Gastroesophageal sphincter (tissue), 4 donors: ENCODE measurements around the gene NOXO1. TPM values are rescaled to one million over a fixed set of nuclear protein-coding genes. Genes with fewer than 3 reads are reported as not detected.

Experiments
- ATAC-seq: fragments of 150-250 bp; one replicate; pipeline ENCODE4 v1.9.1; 2016; ENCODE audit warnings: mild to moderate bottlenecking, moderate library complexity
- H3K27ac ChIP-seq, 4 donors: fragments of 200-600 bp; sonication (generic) in 3 of 4; 1 replicate in 3 of 4; 2 replicates in 1 of 4; pipeline ENCODE4 v1.5.1; 2016 to 2019
- H3K27me3 ChIP-seq: fragments of 200-600 bp; sonication (generic); one replicate; pipeline ENCODE4 v1.5.1; 2019
- H3K36me3 ChIP-seq, 2 donors: fragments of 200-600 bp; sonication (generic); one replicate each; pipeline ENCODE4 v1.5.1; 2019; ENCODE audit warnings: control low read depth in 1 of 2
- H3K4me1 ChIP-seq, 3 donors: fragments of 200-600 bp; sonication (generic); 1 replicate in 2 of 3; 2 replicates in 1 of 3; pipeline ENCODE4 v1.5.1; 2016 to 2019; ENCODE audit warnings: control low read depth in 2 of 3
- H3K4me3 ChIP-seq, 2 donors: fragments of 200-600 bp; sonication (generic); one replicate each; pipeline ENCODE4 v1.5.1; 2019; ENCODE audit warnings: mild to moderate bottlenecking in 1 of 2, moderate library complexity in 1 of 2
- H3K9me3 ChIP-seq, 3 donors: fragments of 200-600 bp; sonication (generic); one replicate each; pipeline ENCODE4 v1.5.1; 2017 to 2019; ENCODE audit warnings: control low read depth in 2 of 3
- EP300 ChIP-seq: sonication (generic); formaldehyde crosslinking; IDR thresholded peaks from one replicate; pipeline ENCODE4 v1.6.1; 2017; ENCODE audit warnings: antibody characterized with exemption, mild to moderate bottlenecking
- POLR2A ChIP-seq, 2 donors: fragments of 450-650 bp; IDR thresholded peaks; one replicate each; pipeline ENCODE4 v1.6.1; 2017; ENCODE audit warnings: antibody characterized with exemption in 2 of 2, mild to moderate bottlenecking in 2 of 2, moderate library complexity in 1 of 2
- POLR2AphosphoS5 ChIP-seq: sonication (generic); formaldehyde crosslinking; IDR thresholded peaks from one replicate; pipeline ENCODE4 v1.6.1; 2017; ENCODE audit warnings: antibody characterized with exemption
- WGBS, 2 donors: methylation state at CpG; one replicate each; pipeline ENCODE4 v1.1.5; 2018; ENCODE audit warnings: low coverage in 1 of 2; 5-methylcytosine and 5-hydroxymethylcytosine counted together
- total RNA-seq, 4 donors: library from RNA; depleted of rRNA; stranded (reverse); fragments of >200 nt; gene quantifications; one replicate each; pipeline ENCODE4 v1.1.0, GENCODE V29; 2016
- TF ChIP-seq, protein P1 (sequence below), 4 experiments: fragments of 200-600 bp in 2 of 4; fragments of 450-650 bp in 2 of 4; sonication (generic) in 1 of 4; IDR thresholded peaks; one replicate each; pipeline ENCODE4 v1.5.1; 2017 to 2019; ENCODE audit warnings: antibody characterized with exemption in 4 of 4, mild to moderate bottlenecking in 2 of 4, moderate library complexity in 2 of 4

Gene NOXO1
- total RNA-seq, 4 donors from 2014 or later = 1.0 to 1.1 TPM; not detected in 2

DNA sequence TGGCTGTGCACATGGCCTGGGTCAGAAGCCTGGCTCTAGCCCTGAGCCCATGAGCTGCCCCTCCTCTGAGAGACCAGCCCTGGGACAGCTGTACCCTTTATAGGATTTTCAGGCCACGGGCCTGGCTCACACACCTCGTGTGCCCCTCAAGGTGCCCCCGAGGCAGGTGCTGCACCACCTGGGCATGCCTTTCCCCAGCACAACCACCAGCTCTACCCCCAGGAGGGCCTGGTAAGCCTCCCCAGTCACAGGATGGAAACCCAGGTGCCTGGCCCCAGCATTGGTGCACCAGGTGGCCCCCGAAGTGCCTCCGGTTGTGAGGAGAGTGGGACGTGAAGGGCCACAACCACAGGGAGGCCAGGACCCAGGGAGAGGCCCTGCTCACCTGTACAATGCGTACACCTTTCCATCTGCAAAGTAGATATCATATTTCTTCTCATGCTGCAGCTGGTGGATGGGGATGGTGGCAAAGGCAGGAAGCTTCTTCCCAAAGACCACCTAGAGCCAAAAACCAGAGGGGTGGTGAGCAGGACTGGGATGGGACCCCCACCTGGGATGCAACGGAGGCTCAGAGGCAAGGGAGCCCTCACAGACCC lies 22.1 kb upstream of the NOXO1 start:
- no peak for ATAC-seq
- no peak overlapping the region for H3K4me3 ChIP-seq
- peaks cover 4 to 54% (median 34%) of the 10 kb centered on the region in 3 donors for H3K4me1 ChIP-seq
- WGBS, 2 donors = no CpG with 5 or more reads among the region's 8 CpGs
- TF ChIP-seq POLR2AphosphoS5 = no peak
- no peak for TF ChIP-seq POLR2A (IDR thresholded peaks at IDR 0.05)
- TF ChIP-seq, protein P1, sequence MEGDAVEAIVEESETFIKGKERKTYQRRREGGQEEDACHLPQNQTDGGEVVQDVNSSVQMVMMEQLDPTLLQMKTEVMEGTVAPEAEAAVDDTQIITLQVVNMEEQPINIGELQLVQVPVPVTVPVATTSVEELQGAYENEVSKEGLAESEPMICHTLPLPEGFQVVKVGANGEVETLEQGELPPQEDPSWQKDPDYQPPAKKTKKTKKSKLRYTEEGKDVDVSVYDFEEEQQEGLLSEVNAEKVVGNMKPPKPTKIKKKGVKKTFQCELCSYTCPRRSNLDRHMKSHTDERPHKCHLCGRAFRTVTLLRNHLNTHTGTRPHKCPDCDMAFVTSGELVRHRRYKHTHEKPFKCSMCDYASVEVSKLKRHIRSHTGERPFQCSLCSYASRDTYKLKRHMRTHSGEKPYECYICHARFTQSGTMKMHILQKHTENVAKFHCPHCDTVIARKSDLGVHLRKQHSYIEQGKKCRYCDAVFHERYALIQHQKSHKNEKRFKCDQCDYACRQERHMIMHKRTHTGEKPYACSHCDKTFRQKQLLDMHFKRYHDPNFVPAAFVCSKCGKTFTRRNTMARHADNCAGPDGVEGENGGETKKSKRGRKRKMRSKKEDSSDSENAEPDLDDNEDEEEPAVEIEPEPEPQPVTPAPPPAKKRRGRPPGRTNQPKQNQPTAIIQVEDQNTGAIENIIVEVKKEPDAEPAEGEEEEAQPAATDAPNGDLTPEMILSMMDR (IDR thresholded peaks at IDR 0.05) = no peak
- TF ChIP-seq EP300 = no peak
- peak overlapping the region in 1 of 4 donors; percentile 2 for H3K27ac ChIP-seq
- no peaks in the 10 kb centered on the region for H3K9me3 ChIP-seq
- H3K27me3 ChIP-seq = no peaks in the 10 kb centered on the region
- H3K36me3 ChIP-seq = peaks cover 0 to 62% of the 10 kb centered on the region in 2 donors

DNA sequence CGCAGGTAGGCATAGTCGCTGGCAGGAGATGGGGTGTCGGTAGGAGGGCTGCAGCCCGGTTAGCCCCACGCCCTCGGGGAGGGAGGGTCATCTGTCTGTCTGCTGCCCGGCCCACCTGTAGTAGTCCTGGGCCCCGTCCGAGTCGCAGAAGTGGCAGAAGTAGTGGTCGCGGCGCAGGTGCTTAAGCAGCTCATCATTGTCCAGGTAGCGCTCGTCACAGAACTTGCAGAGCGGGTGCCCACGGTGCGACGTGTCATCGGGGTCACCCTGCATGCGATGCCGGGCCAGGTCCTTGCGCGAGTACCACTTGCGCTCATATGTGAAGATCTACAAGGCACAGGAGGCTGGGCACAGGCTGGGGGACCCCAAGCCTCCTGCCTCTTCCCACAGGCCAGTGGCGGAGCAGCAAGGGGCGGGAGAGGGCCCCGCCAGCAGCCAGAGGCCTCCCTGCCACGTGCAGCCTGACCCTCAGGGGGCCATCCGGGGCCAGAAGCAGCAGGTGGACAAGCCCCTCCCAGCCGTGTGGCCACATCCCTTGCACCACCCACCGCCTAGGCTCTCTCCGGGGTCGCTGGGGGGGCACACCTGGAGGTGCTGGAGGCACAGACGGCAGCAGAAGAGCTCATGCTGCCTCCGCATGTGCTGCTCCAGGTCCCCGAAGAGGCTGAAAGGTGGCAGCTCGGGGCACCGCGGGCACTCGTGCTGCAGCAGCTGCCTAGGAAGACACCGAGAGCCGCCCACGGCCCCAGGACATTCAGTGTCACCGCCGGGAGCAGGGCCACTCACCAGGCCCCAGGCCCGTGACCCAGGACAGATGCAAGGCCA lies 21.3 kb upstream of the NOXO1 start:
- no peak overlapping the region for H3K4me3 ChIP-seq
- peaks cover 0 to 69% of the 10 kb centered on the region in 2 donors for H3K36me3 ChIP-seq
- no peaks in the 10 kb centered on the region for H3K9me3 ChIP-seq
- H3K27me3 ChIP-seq = no peaks in the 10 kb centered on the region
- 40% methylated on average over 1 of the region's 47 CpGs; no CpG with 5 or more reads in 1 of the 2 donors for WGBS, 2 donors
- ATAC-seq = no peak
- TF ChIP-seq POLR2AphosphoS5 (no peak), EP300 (no peak), POLR2A (IDR thresholded peaks at IDR 0.05) (no peak)
- TF ChIP-seq, protein P1 (IDR thresholded peaks at IDR 0.05) = no peak
- H3K27ac ChIP-seq = no peak overlapping the region
- H3K4me1 ChIP-seq = peaks cover 0 to 47% (median 27%) of the 10 kb centered on the region in 3 donors

DNA sequence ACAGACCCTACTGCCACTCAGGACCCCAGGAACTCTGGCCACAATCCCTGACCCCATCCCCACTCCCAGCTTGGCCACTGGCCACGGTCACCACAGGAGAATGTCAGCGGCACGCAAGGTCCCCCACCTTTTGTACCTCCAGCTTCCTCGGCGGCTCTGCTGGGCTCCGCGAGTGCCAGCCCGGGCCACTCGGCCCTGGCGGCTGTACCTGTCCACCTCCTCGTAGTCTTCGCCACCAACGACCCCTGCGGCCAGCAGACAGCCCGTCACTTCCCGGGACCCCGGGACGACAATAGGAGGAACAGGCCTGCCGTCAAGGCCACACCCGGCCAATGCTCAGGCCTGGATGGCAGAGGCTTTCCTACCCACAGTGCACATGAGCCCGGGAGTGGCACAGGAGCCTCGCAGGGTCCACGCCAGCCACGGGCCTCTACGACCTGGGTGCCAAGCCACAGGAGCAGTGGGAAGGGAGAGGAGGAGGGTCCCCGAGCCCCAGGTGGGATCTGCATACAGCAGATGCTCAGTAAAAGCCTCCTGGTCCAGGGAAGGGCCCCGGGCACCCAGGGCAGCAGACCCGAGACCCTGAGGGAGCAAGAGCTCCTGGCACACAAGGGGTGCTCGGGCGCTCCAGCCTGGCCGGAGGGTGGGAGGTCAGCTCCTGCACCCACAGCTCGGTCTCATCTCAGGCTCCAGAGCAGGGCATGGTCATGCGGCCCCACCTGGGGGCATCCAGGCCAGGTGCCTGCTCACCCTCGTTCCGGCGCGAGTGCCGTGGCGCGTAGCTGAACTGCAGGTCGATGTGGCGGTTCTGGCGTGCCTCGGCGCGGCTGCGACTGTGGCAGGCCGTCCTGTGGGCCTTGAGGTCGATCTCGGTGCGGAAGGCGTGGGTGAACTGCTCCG lies 20.4 kb upstream of the NOXO1 start:
- TF ChIP-seq, protein P1 (IDR thresholded peaks at IDR 0.05) = no peak
- TF ChIP-seq POLR2AphosphoS5 (no peak), POLR2A (IDR thresholded peaks at IDR 0.05) (no peak), EP300 (no peak)
- Histone ChIP-seq H3K27ac (no peak overlapping the region), H3K27me3 (no peaks in the 10 kb centered on the region), H3K36me3 (peaks cover 0 to 78% of the 10 kb centered on the region in 2 donors), H3K4me3 (no peak overlapping the region), H3K9me3 (no peaks in the 10 kb centered on the region), H3K4me1 (peaks cover 0 to 43% (median 24%) of the 10 kb centered on the region in 3 donors)
- no peak for ATAC-seq
- WGBS, 2 donors = 80% methylated on average over 5 of the region's 53 CpGs; no CpG with 5 or more reads in 1 of the 2 donors

DNA sequence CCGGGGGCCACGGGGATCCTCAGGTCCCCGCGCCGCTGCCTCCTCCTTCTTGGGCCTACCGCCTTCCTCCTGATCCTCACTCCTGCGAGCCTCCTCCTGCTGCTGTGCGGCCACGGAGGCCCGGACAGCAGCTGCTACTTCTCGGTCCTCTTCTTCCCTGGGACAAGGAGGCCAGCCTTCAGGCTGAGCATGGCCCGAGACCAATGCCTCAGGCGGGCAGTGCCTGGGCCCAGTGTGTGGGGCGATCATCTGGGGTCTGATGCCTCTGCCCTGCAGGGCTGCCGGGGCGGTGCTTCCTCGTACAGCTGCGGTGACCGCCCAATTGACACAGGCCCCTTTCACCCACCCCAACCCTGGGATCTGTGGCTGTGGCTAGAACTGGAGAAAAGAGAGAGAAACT lies 19.8 kb upstream of the NOXO1 start:
- no peak for TF ChIP-seq EP300
- TF ChIP-seq, protein P1 (IDR thresholded peaks at IDR 0.05) = no peak
- TF ChIP-seq POLR2AphosphoS5 = no peak
- TF ChIP-seq POLR2A (IDR thresholded peaks at IDR 0.05) = no peak
- peaks cover 0 to 39% (median 24%) of the 10 kb centered on the region in 3 donors for H3K4me1 ChIP-seq
- ATAC-seq = no peak
- H3K4me3 ChIP-seq = no peak overlapping the region
- H3K36me3 ChIP-seq = peaks cover 0 to 81% of the 10 kb centered on the region in 2 donors
- H3K27ac ChIP-seq = no peak overlapping the region
- no peaks in the 10 kb centered on the region for H3K27me3 ChIP-seq
- no CpG with 5 or more reads among the region's 19 CpGs for WGBS, 2 donors
- no peaks in the 10 kb centered on the region for H3K9me3 ChIP-seq
